HG03103 (cell line): Measurements from ENCODE around the gene ITGAV.
A peak's percentile ranks its signal among the peaks of the same experiment; 100 is the strongest.
"Not testable (repeated sequence)": the region's sequence is repeated elsewhere in the genome, so short reads cannot be mapped to it uniquely, and the experiment has no call there.

Experiments used
- ATAC-seq: cut with Tn5 transposase; IDR thresholded peaks from one replicate; pipeline ENCODE4 v1.9.1; 2021; ENCODE audit warnings: low read depth; ENCODE audit not compliant: unreplicated experiment

ITGAV gene

GRCh38 chr2:186589612-186590349 lies at the start of gene ITGAV:
TSS of gene ITGAV (plus strand) at chr2:186590056. CDS start at chr2:186590339, 283 bp downstream.
- ATAC-seq: peak; percentile 92

- ATAC-seq: no peak
Observed at GRCh38 chr2:186540941-186541340, 48.9 kb upstream of the ITGAV start.

- ATAC-seq: no peak
Observed at GRCh38 chr2:186542002-186542401, 47.9 kb upstream of the ITGAV start.

GRCh38 chr2:186543561-186544131 lies 46.2 kb upstream of the ITGAV start:
- ATAC-seq: no peak

GRCh38 chr2:186544255-186544675 lies 45.6 kb upstream of the ITGAV start:
- ATAC-seq: no peak

GRCh38 chr2:186546846-186547245 lies 43.0 kb upstream of the ITGAV start:
- ATAC-seq: no peak

- ATAC-seq: no peak
Observed at GRCh38 chr2:186551323-186552050, 38.4 kb upstream of the ITGAV start.

- no peak for ATAC-seq
Observed at GRCh38 chr2:186554429-186554828, 35.4 kb upstream of the ITGAV start.

GRCh38 chr2:186554850-186555671 lies 34.8 kb upstream of the ITGAV start:
- no peak for ATAC-seq

GRCh38 chr2:186558512-186559276 lies 31.2 kb upstream of the ITGAV start:
- no peak for ATAC-seq

- peak; percentile 68 for ATAC-seq
Observed at GRCh38 chr2:186559370-186559769, 30.5 kb upstream of the ITGAV start.

GRCh38 chr2:186559848-186560247 lies 30.0 kb upstream of the ITGAV start:
- ATAC-seq: peak; percentile 88

GRCh38 chr2:186560254-186560653 lies 29.6 kb upstream of the ITGAV start:
- ATAC-seq: no peak

GRCh38 chr2:186561467-186562208 lies 28.2 kb upstream of the ITGAV start:
- no peak for ATAC-seq

- ATAC-seq: no peak
Observed at GRCh38 chr2:186562209-186562578, 27.7 kb upstream of the ITGAV start.

- ATAC-seq: not testable (repeated sequence)
Observed at GRCh38 chr2:186568600-186568999, 21.3 kb upstream of the ITGAV start.

GRCh38 chr2:186569127-186569526 lies 20.7 kb upstream of the ITGAV start:
- ATAC-seq: not testable (repeated sequence)

- no peak for ATAC-seq
Observed at GRCh38 chr2:186569897-186570296, 20.0 kb upstream of the ITGAV start.

GRCh38 chr2:186570604-186571003 lies 19.3 kb upstream of the ITGAV start:
- ATAC-seq: no peak
